ENCODE results near the gene HPSE2.

Gene HPSE2

GRCh38 chr10:98460837-98461499 is 774.7 kb downstream of the HPSE2 start:
- TF ChIP-seq, protein P1, sequence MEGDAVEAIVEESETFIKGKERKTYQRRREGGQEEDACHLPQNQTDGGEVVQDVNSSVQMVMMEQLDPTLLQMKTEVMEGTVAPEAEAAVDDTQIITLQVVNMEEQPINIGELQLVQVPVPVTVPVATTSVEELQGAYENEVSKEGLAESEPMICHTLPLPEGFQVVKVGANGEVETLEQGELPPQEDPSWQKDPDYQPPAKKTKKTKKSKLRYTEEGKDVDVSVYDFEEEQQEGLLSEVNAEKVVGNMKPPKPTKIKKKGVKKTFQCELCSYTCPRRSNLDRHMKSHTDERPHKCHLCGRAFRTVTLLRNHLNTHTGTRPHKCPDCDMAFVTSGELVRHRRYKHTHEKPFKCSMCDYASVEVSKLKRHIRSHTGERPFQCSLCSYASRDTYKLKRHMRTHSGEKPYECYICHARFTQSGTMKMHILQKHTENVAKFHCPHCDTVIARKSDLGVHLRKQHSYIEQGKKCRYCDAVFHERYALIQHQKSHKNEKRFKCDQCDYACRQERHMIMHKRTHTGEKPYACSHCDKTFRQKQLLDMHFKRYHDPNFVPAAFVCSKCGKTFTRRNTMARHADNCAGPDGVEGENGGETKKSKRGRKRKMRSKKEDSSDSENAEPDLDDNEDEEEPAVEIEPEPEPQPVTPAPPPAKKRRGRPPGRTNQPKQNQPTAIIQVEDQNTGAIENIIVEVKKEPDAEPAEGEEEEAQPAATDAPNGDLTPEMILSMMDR (IDR thresholded peaks at IDR 0.05; ENCODE audit: borderline replicate concordance, insufficient read depth, low read depth, low read length): no peak

GRCh38 chr10:98458809-98459784 is 776.6 kb downstream of the HPSE2 start:
- TF ChIP-seq, protein P1 (IDR thresholded peaks at IDR 0.05; ENCODE audit: borderline replicate concordance, insufficient read depth, low read depth, low read length): no peak
- no peak overlapping the region for H3K4me3 ChIP-seq (ENCODE audit: low read depth, low read length)

More at GRCh38 chr10:98460837-98461499, 774.7 kb downstream of the HPSE2 start:
- H3K4me3 ChIP-seq (ENCODE audit: low read depth, low read length): no peak overlapping the region

GRCh38 chr10:98457721-98458120 is 777.9 kb downstream of the HPSE2 start:
- no peak overlapping the region for H3K4me3 ChIP-seq (ENCODE audit: low read depth, low read length)
- TF ChIP-seq, protein P1 (IDR thresholded peaks at IDR 0.05; ENCODE audit: borderline replicate concordance, insufficient read depth, low read depth, low read length): no peak

GRCh38 chr10:98456686-98457482 is 778.8 kb downstream of the HPSE2 start:
- TF ChIP-seq, protein P1 (IDR thresholded peaks at IDR 0.05; ENCODE audit: borderline replicate concordance, insufficient read depth, low read depth, low read length): no peak
- no peak overlapping the region for H3K4me3 ChIP-seq (ENCODE audit: low read depth, low read length)

- no peak overlapping the region for H3K4me3 ChIP-seq (ENCODE audit: low read depth, low read length)
- TF ChIP-seq, protein P1 (IDR thresholded peaks at IDR 0.05; ENCODE audit: borderline replicate concordance, insufficient read depth, low read depth, low read length): no peak
These were observed 779.5 kb downstream of the HPSE2 start for GRCh38 chr10:98456043-98456570.

GRCh38 chr10:98453729-98454128 is 781.9 kb downstream of the HPSE2 start:
- H3K4me3 ChIP-seq (ENCODE audit: low read depth, low read length): no peak overlapping the region
- TF ChIP-seq, protein P1 (IDR thresholded peaks at IDR 0.05; ENCODE audit: borderline replicate concordance, insufficient read depth, low read depth, low read length): no peak
